ENCODE data around the gene BAD. TPM values are rescaled to one million over a fixed set of nuclear protein-coding genes. Genes with fewer than 3 reads are reported as not detected.

The BAD gene
- total RNA-seq, 4 donors from 2014 or later: 27.8 to 88.0 (median 76.3) TPM

DNA sequence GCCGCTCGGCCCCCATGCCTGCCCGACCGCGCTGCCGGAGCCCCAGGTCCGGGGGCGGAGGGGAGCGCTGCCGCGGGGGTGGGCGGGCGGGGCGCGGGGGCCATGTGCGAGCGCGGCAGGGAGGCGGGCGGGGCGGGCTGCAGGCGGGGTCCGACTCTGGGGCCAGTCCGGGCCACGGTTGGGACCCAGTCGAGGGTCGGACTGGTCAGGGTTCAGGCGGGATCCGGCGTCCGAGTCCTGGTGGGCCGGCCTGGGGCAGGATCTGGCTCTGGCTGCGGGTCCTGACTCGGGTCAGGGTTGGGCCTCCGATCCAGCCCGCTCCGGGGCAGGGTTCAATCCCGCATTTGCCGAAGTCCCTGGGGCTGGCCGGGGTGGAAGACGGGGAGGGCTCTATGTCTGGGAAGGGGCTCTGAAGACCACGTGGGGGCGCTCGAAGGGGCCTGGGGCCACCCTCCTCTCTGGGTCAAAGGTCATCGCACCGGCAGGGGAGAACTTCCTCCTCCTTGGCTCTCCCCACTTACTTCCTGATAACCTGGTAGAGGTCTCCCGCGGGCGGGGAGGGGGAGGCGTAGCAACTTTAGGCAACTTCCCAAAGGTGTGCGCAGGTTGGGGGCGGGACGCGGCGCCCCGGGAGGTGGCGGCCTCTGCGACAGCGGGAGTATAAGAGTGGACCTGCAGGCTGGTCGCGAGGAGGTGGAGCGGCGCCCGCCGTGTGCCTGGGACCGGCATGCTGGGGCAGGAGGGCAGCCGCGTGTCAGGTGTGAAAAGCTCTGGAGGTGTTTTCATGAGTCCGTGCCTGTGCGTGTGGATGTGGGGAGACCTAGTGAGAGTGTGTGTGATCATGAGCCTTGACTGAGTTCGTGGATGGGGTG lies 21.5 kb upstream of the BAD start:
- Histone ChIP-seq H3K27ac (peak overlapping the region; percentile 88 to 97 (median 96)), H3K27me3 (peaks cover 2 to 12% (median 10%) of the 10 kb centered on the region in 3 donors), H3K9me3 (no peaks in the 10 kb centered on the region), H3K4me1 (peaks cover 12 to 20% of the 10 kb centered on the region in 2 donors), H3K36me3 (peaks cover 0 to 8% of the 10 kb centered on the region in 2 donors), H3K4me3 (peak overlapping the region; percentile 83 to 92 (median 87))
- in situ Hi-C loops (cut with MboI; ENCODE audit: low sequenced_read_pairs in 4 of 4) (no loop called here), intact Hi-C loops (cut with DNase I; ENCODE audit: low total_unique reads) (loop anchor here (1.0 to 5.0 kb wide), 2 partner anchors 36 to 55 kb away; partner anchors contain the start of genes CCDC88B and PLCB3)
- no peak for TF ChIP-seq POLR2A (IDR thresholded peaks at IDR 0.05)
- TF ChIP-seq CTCF (IDR thresholded peaks at IDR 0.05 in 4 of 5, conservative IDR thresholded peaks at IDR 0.05 in 1 of 5): peak in 2 of 5 experiments; percentile 44 to 52
- peak; percentile 22 to 44 for ATAC-seq
- peak; percentile 42 to 66 for DNase-seq

- peak within 1 kb of the TSS; percentile 90 to 97 (median 96) for H3K27ac ChIP-seq
- peaks cover 9 to 19% (median 18%) of the 10 kb centered on the region in 3 donors for H3K27me3 ChIP-seq
- peak; percentile 99 to 100 for DNase-seq
- intact Hi-C loops (cut with DNase I; ENCODE audit: low total_unique reads): loop anchor here (1.0 to 5.0 kb wide), 2 partner anchors 37 to 54 kb away; partner anchors contain the start of genes CCDC88B and PLCB3
- peaks cover 0 to 8% of the 10 kb centered on the region in 2 donors for H3K36me3 ChIP-seq
- H3K4me1 ChIP-seq: peaks cover 16 to 27% of the 10 kb centered on the region in 2 donors
- peak; percentile 71 to 74 for ATAC-seq
- TF ChIP-seq POLR2A (IDR thresholded peaks at IDR 0.05): peak; percentile 93 to 94
- TF ChIP-seq CTCF (IDR thresholded peaks at IDR 0.05 in 4 of 5, conservative IDR thresholded peaks at IDR 0.05 in 1 of 5): no peak
- peak within 1 kb of the TSS; percentile 83 to 92 (median 87) for H3K4me3 ChIP-seq
- in situ Hi-C loops (cut with MboI; ENCODE audit: low sequenced_read_pairs in 4 of 4): no loop called here
- no peaks in the 10 kb centered on the region for H3K9me3 ChIP-seq
Measured at GRCh38 chr11:64305075-64305690, 20.7 kb upstream of the BAD start, which contains the start of gene ESRRA. ESRRA (plus strand) TSS chr11:64305524; CDS start chr11:64307180, 1,656 bp downstream.

GRCh38 chr11:64304316-64305072 lies 20.0 kb upstream of the BAD start:
- Histone ChIP-seq H3K27me3 (peaks cover 16 to 26% (median 24%) of the 10 kb centered on the region in 3 donors), H3K36me3 (peaks cover 0 to 8% of the 10 kb centered on the region in 2 donors), H3K4me3 (peak overlapping the region; percentile 58 to 92 (median 64)), H3K4me1 (peaks cover 16 to 34% of the 10 kb centered on the region in 2 donors), H3K9me3 (no peaks in the 10 kb centered on the region), H3K27ac (peak overlapping the region; percentile 84 to 96 (median 90))
- DNase-seq (peak; percentile 77 to 91), ATAC-seq (peak; percentile 36 to 53)
- in situ Hi-C loops (cut with MboI; ENCODE audit: low sequenced_read_pairs in 4 of 4) (loop anchor here in 1 of 4 donors (5.0 kb wide), 1 partner anchor 97 kb away; the partner anchor contains the start of gene FERMT3), intact Hi-C loops (cut with DNase I; ENCODE audit: low total_unique reads) (loop anchor here (1.0 to 5.0 kb wide), 3 partner anchors 38 to 100 kb away; partner anchors contain the start of genes CCDC88B and PLCB3)
- TF ChIP-seq CTCF (IDR thresholded peaks at IDR 0.05 in 4 of 5, conservative IDR thresholded peaks at IDR 0.05 in 1 of 5) (peak; percentile 77 to 92 (median 88)), POLR2A (IDR thresholded peaks at IDR 0.05) (no peak)

DNA sequence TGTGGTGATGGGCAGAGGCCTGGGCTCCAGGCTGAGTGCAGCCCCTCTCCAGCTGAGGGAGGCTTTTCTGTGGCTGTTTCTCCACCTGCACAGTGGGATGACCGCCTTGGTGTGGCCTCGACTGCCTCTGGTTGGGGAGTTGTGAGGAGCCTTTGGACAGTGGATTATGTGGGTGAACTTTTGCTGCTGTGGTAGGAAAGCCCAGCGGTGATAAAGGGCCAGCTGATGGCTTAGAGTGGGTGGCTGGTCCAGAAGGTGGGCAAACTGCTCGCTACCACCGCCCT lies 19.5 kb upstream of the BAD start:
- peak overlapping the region; percentile 58 to 92 (median 64) for H3K4me3 ChIP-seq
- H3K27me3 ChIP-seq: peaks cover 21 to 30% (median 27%) of the 10 kb centered on the region in 3 donors
- no peak for TF ChIP-seq POLR2A (IDR thresholded peaks at IDR 0.05)
- no peak for TF ChIP-seq CTCF (IDR thresholded peaks at IDR 0.05 in 4 of 5, conservative IDR thresholded peaks at IDR 0.05 in 1 of 5)
- DNase-seq (no peak), ATAC-seq (no peak)
- H3K36me3 ChIP-seq: peaks cover 0 to 8% of the 10 kb centered on the region in 2 donors
- no peaks in the 10 kb centered on the region for H3K9me3 ChIP-seq
- in situ Hi-C loops (cut with MboI; ENCODE audit: low sequenced_read_pairs in 4 of 4): loop anchor here in 1 of 4 donors (5.0 kb wide), 1 partner anchor 97 kb away; the partner anchor contains the start of gene FERMT3
- peak overlapping the region; percentile 84 to 96 (median 90) for H3K27ac ChIP-seq
- intact Hi-C loops (cut with DNase I; ENCODE audit: low total_unique reads): loop anchor here (1.0 kb wide), 1 partner anchor 100 kb away; no protein-coding TSS in a partner anchor
- H3K4me1 ChIP-seq: peaks cover 16 to 35% of the 10 kb centered on the region in 2 donors
